HepG2 (cell line): ENCODE data around the gene NAT10. TPM values are rescaled to one million over a fixed set of nuclear protein-coding genes. Genes with fewer than 3 reads are reported as not detected.
A peak's percentile ranks its signal among the peaks of the same experiment; 100 is the strongest.

ENCODE experiments used
- AHDC1 ChIP-seq: sonication (generic); formaldehyde crosslinking; IDR thresholded peaks from 2 replicates; pipeline ENCODE4 v1.5.1; 2020; ENCODE audit warnings: mild to moderate bottlenecking, missing genetic modification reagents, borderline replicate concordance
- ARID5B ChIP-seq: IDR thresholded peaks from 2 replicates; pipeline ENCODE4 v1.4.0; 2020; ENCODE audit warnings: mild to moderate bottlenecking, missing genetic modification reagents
- FOXK1 ChIP-seq: sonication (generic); formaldehyde crosslinking; IDR thresholded peaks from 2 replicates; pipeline ENCODE4 v1.4.0; 2020; ENCODE audit warnings: low read depth, missing genetic modification reagents, borderline replicate concordance
- IKZF1 ChIP-seq: fragments of 450-650 bp; IDR thresholded peaks from 2 replicates; pipeline ENCODE4 v1.7.1; 2016
- NFKB2 ChIP-seq: sonication (generic); formaldehyde crosslinking; IDR thresholded peaks from 2 replicates; pipeline ENCODE4 v1.4.0; 2020; ENCODE audit warnings: missing genetic modification reagents, borderline replicate concordance
- NR2C2 ChIP-seq: sonication (generic); formaldehyde crosslinking; IDR thresholded peaks from 2 replicates; pipeline ENCODE4 v1.4.0; 2020; ENCODE audit warnings: missing genetic modification reagents, mild to moderate bottlenecking, moderate library complexity, borderline replicate concordance
- POLR2A ChIP-seq, 2 experiments: IDR thresholded peaks; 2 replicates each; pipeline ENCODE4 v1.6.1; 2011; ENCODE audit warnings: low read depth in 2 of 2, low read length in 2 of 2, mild to moderate bottlenecking in 1 of 2, moderate library complexity in 1 of 2; ENCODE audit not compliant: insufficient read depth in 1 of 2
- POLR2G ChIP-seq: fragments of 200-400 bp; formaldehyde crosslinking; IDR thresholded peaks from 2 replicates; pipeline ENCODE4 v1.6.1; 2018; ENCODE audit warnings: mild to moderate bottlenecking, low read depth, low read length, moderate library complexity
- SIN3B ChIP-seq: fragments of 150-350 bp; IDR thresholded peaks from 2 replicates; pipeline ENCODE4 v1.6.1; 2014; ENCODE audit warnings: low read length
- TMF1 ChIP-seq: sonication (generic); formaldehyde crosslinking; IDR thresholded peaks from 2 replicates; pipeline ENCODE4 v1.8.1; 2022; ENCODE audit warnings: low read depth, missing genetic modification reagents
- ZBTB43 ChIP-seq: sonication (generic); formaldehyde crosslinking; conservative IDR thresholded peaks from 2 replicates; pipeline ENCODE4 v1.4.0; 2020; ENCODE audit warnings: missing genetic modification reagents
- ZBTB8A ChIP-seq: sonication (generic); formaldehyde crosslinking; IDR thresholded peaks from 2 replicates; pipeline ENCODE4 v1.4.0; 2020; ENCODE audit warnings: mild to moderate bottlenecking, low read depth, missing genetic modification reagents, borderline replicate concordance
- ZFP91 ChIP-seq: sonication (generic); formaldehyde crosslinking; IDR thresholded peaks from 2 replicates; pipeline ENCODE4 v1.9.0; 2022; ENCODE audit warnings: missing genetic modification reagents, mild to moderate bottlenecking, borderline replicate concordance
- ZNF207 ChIP-seq: fragments of 450-650 bp; IDR thresholded peaks from 2 replicates; pipeline ENCODE4 v1.6.1; 2016; ENCODE audit warnings: antibody characterized with exemption, borderline replicate concordance
- ZNF607 ChIP-seq: sonication (generic); formaldehyde crosslinking; IDR thresholded peaks from 2 replicates; pipeline ENCODE4 v1.5.1; 2020; ENCODE audit warnings: missing genetic modification reagents, mild to moderate bottlenecking, borderline replicate concordance
- polyA plus RNA-seq, 8 experiments: library from polyadenylated mRNA; depleted of rRNA in 3 of 8; stranded (reverse) in 7 of 8; unstranded in 1 of 8; fragments of >200 nt; fragmentation: Illumina TruSeq in 4 of 8; extraction: Trizol in 4 of 8; gene quantifications; 2 replicates each; pipeline versions ENCODE4 v1.2.1 to v1.2.3, GENCODE V29; 2011 to 2016; ENCODE audit warnings: low read depth in 4 of 8, missing spikeins in 1 of 8, mixed read lengths in 1 of 8; ENCODE audit not compliant: insufficient read depth in 1 of 8
- total RNA-seq, 5 experiments: library from RNA; depleted of rRNA; stranded (reverse); fragments of >200 nt; fragmentation: Illumina TruSeq; extraction: Trizol; gene quantifications; 2 replicates each; pipeline ENCODE4 v1.2.3, GENCODE V29; 2016; ENCODE audit warnings: low read depth in 1 of 5

Gene NAT10
- total and polyA plus RNA-seq, 2 of the 13 experiments (the other 11 are each of a cell fraction or from before 2014, with no cell fraction given), result 33.9 to 51.9 TPM

GRCh38 chr11:34105079-34105956 lies at the start of gene NAT10 (continued):
- peak; percentile 64 for TF ChIP-seq ARID5B (CRISPR knock-in tag)
- TF ChIP-seq TMF1, result no peak; the same call in 1 of the 2 replicates
- TF ChIP-seq ZNF607, result no peak
- no peak for TF ChIP-seq ZNF207
- TF ChIP-seq IKZF1, result no peak
- TF ChIP-seq ZBTB43 (CRISPR knock-in tag), result no peak
- peak; percentile 95 for TF ChIP-seq POLR2G
- peak; percentile 88 for TF ChIP-seq SIN3B
- peak; percentile 79 for TF ChIP-seq NFKB2
- peak; percentile 78; the same call in 1 of the 2 replicates for TF ChIP-seq NR2C2 (CRISPR knock-in tag)
- TF ChIP-seq FOXK1, result peak; percentile 88; the same call in 1 of the 2 replicates
- TF ChIP-seq AHDC1 (CRISPR knock-in tag), result no peak; the same call in 1 of the 2 replicates
- TF ChIP-seq POLR2A (IDR thresholded peaks at IDR 0.05; ENCODE audit: insufficient read depth in 1 of 2, low read depth in 2 of 2, low read length in 2 of 2), result peak; percentile 94 to 98
- TF ChIP-seq ZBTB8A (CRISPR knock-in tag), result no peak
- peak; percentile 95; the same call in 1 of the 2 replicates for TF ChIP-seq ZFP91 (CRISPR knock-in tag)
